Erythroblast (primary cell): ENCODE data around the gene FOLR1.

Experiments used
- GATA1 ChIP-seq: IDR thresholded peaks from 2 replicates; pipeline ENCODE4 v1.6.1; 2011; ENCODE audit warnings: low read depth, mild to moderate bottlenecking, control low read depth, low read length, moderate library complexity
- POLR2A ChIP-seq: IDR thresholded peaks from 2 replicates; pipeline ENCODE4 v1.6.1; 2011; ENCODE audit warnings: mild to moderate bottlenecking, low read length

GRCh38 chr11:72241291-72241781 is 49.4 kb downstream of the FOLR1 start:
- no peak for TF ChIP-seq POLR2A
- TF ChIP-seq GATA1: no peak
